GM13976 (cell line): Measurements from ENCODE around the gene CASP1.
"Not testable (repeated sequence)": the region's sequence is repeated elsewhere in the genome, so short reads cannot be mapped to it uniquely, and the experiment has no call there.

Experiments used
- DNase-seq: peaks from one replicate; pipeline ENCODE4 v3.0.0; 2012; ENCODE audit warnings: low spot score
- CTCF ChIP-seq: IDR thresholded peaks from 2 replicates; pipeline ENCODE4 v1.5.1; 2012; ENCODE audit warnings: borderline replicate concordance, mild to moderate bottlenecking; ENCODE audit not compliant: insufficient read depth; ENCODE audit errors: extremely low read depth, missing control alignments, control extremely low read depth
- in situ Hi-C: fragments of 300-500 bp; cut with MboI; formaldehyde crosslinking; loops from one replicate; pipeline ENCODE4 v1.12.0; 2022; ENCODE audit warnings: low sequenced_read_pairs, mixed read lengths, inconsistent platforms; ENCODE audit not compliant: unreplicated experiment

The CASP1 gene

GRCh38 chr11:105052487-105052886, 17.5 kb upstream of the CASP1 start:
- in situ Hi-C loops: no loop called here
- no peak for TF ChIP-seq CTCF
- no peak for DNase-seq

- DNase-seq: no peak
- in situ Hi-C loops: no loop called here
- no peak for TF ChIP-seq CTCF
These were observed 16.6 kb upstream of the CASP1 start for GRCh38 chr11:105051559-105051958.

- no peak for DNase-seq
- in situ Hi-C loops: no loop called here
- TF ChIP-seq CTCF: no peak
These were observed 14.5 kb upstream of the CASP1 start for GRCh38 chr11:105049481-105049880.

GRCh38 chr11:105046898-105047579, 12.1 kb upstream of the CASP1 start:
- TF ChIP-seq CTCF: no peak
- no peak for DNase-seq
- in situ Hi-C loops: no loop called here

- in situ Hi-C loops: no loop called here
- DNase-seq: no peak
- no peak for TF ChIP-seq CTCF
These were observed 10.8 kb upstream of the CASP1 start for GRCh38 chr11:105045676-105046296.

GRCh38 chr11:105044557-105045524, 9.9 kb upstream of the CASP1 start, which contains the start of gene CARD16:
Gene CARD16 (minus strand): TSS chr11:105045335. CDS start chr11:105045297, 38 bp downstream.
- in situ Hi-C loops: not testable (repeated sequence)
- peak; percentile 10 for DNase-seq
